ENCODE measurements around the gene STX12.
"Not testable (repeated sequence)": the region's sequence is repeated elsewhere in the genome, so short reads cannot be mapped to it uniquely, and the experiment has no call there.

DNA sequence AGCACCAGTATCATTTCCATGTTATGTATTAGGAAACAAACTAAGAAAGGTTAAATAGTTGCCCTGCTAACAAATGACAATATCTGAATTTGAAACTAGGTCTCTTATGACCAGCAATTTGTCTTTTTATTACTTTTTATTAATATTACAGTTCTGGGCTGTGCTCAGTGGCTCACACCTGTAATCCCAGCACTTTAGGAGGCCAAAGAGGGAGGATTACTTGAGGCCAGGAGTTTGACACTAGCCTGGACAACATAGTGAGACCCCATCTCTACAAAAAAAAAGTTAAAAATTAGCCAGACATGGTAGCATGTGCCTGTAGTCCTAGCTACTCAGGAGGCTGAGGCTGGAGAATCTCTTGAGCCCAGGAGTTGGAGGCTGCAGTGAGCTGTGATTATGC is 3.3 kb downstream of the STX12 start:
- TF ChIP-seq, protein P1, sequence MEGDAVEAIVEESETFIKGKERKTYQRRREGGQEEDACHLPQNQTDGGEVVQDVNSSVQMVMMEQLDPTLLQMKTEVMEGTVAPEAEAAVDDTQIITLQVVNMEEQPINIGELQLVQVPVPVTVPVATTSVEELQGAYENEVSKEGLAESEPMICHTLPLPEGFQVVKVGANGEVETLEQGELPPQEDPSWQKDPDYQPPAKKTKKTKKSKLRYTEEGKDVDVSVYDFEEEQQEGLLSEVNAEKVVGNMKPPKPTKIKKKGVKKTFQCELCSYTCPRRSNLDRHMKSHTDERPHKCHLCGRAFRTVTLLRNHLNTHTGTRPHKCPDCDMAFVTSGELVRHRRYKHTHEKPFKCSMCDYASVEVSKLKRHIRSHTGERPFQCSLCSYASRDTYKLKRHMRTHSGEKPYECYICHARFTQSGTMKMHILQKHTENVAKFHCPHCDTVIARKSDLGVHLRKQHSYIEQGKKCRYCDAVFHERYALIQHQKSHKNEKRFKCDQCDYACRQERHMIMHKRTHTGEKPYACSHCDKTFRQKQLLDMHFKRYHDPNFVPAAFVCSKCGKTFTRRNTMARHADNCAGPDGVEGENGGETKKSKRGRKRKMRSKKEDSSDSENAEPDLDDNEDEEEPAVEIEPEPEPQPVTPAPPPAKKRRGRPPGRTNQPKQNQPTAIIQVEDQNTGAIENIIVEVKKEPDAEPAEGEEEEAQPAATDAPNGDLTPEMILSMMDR (conservative IDR thresholded peaks at IDR 0.05; ENCODE audit: low read length): not testable (repeated sequence)
- TF ChIP-seq EZH2phosphoT487 (IDR thresholded peaks at IDR 0.05; ENCODE audit: borderline replicate concordance): not testable (repeated sequence)
